ENCODE measurements around the gene OR2A1. TPM values are rescaled to one million over a fixed set of nuclear protein-coding genes. Genes with fewer than 3 reads are reported as not detected.
"Not testable (repeated sequence)": the region's sequence is repeated elsewhere in the genome, so short reads cannot be mapped to it uniquely, and the experiment has no call there.

OR2A1 gene
- total RNA-seq (2021; fragmentation: NEBNext Ultra II Directional; extraction: Animal tissue kit (Norgen Biotek cat#: 25700)) = not detected
- long read RNA-seq = 0 reads

GRCh38 chr7:144311872-144312469 is at the start of gene OR2A1:
Gene OR2A1, plus strand, starts transcription at chr7:144312419. Its CDS starts 5,706 bp downstream, at chr7:144318125.
- not testable (repeated sequence) for H3K4me3 Mint-ChIP-seq; H3K36me3 Mint-ChIP-seq (ENCODE audit: low read depth); H3K27ac Mint-ChIP-seq; H3K4me1 Mint-ChIP-seq (ENCODE audit: low read depth); H3K9me3 Mint-ChIP-seq; H3K27me3 Mint-ChIP-seq (ENCODE audit: insufficient read depth); DNase-seq

- not testable (repeated sequence) for H3K4me1 Mint-ChIP-seq (ENCODE audit: low read depth); DNase-seq; H3K4me3 Mint-ChIP-seq; H3K36me3 Mint-ChIP-seq (ENCODE audit: low read depth); H3K9me3 Mint-ChIP-seq; H3K27me3 Mint-ChIP-seq (ENCODE audit: insufficient read depth); H3K27ac Mint-ChIP-seq
Measured at GRCh38 chr7:144264692-144265091, 47.5 kb upstream of the OR2A1 start, which contains the start of gene OR2A7. Gene OR2A7, minus strand, starts transcription at chr7:144264792. Its CDS starts 5,164 bp downstream, at chr7:144259628.

- H3K9me3 Mint-ChIP-seq; DNase-seq; H3K27me3 Mint-ChIP-seq (ENCODE audit: insufficient read depth); H3K4me3 Mint-ChIP-seq; H3K27ac Mint-ChIP-seq; H3K4me1 Mint-ChIP-seq (ENCODE audit: low read depth); H3K36me3 Mint-ChIP-seq (ENCODE audit: low read depth): not testable (repeated sequence)
Measured at GRCh38 chr7:144269188-144269587, 43.0 kb upstream of the OR2A1 start, which contains the start of gene CTAGE8. Gene CTAGE8, minus strand, starts transcription at chr7:144269288. Its CDS starts 38 bp downstream, at chr7:144269250.

GRCh38 chr7:144275281-144275680 is 36.9 kb upstream of the OR2A1 start:
- H3K27me3 Mint-ChIP-seq (ENCODE audit: insufficient read depth); H3K36me3 Mint-ChIP-seq (ENCODE audit: low read depth): not testable (repeated sequence)

GRCh38 chr7:144280010-144280409 is 32.2 kb upstream of the OR2A1 start:
- H3K4me3 Mint-ChIP-seq; H3K9me3 Mint-ChIP-seq; H3K27me3 Mint-ChIP-seq (ENCODE audit: insufficient read depth); H3K27ac Mint-ChIP-seq; H3K4me1 Mint-ChIP-seq (ENCODE audit: low read depth); DNase-seq; H3K36me3 Mint-ChIP-seq (ENCODE audit: low read depth): not testable (repeated sequence)

More at GRCh38 chr7:144275281-144275680, 36.9 kb upstream of the OR2A1 start:
- H3K4me1 Mint-ChIP-seq (ENCODE audit: low read depth); H3K4me3 Mint-ChIP-seq; DNase-seq; H3K9me3 Mint-ChIP-seq; H3K27ac Mint-ChIP-seq: not testable (repeated sequence)

- DNase-seq; H3K27ac Mint-ChIP-seq; H3K27me3 Mint-ChIP-seq (ENCODE audit: insufficient read depth); H3K4me3 Mint-ChIP-seq; H3K4me1 Mint-ChIP-seq (ENCODE audit: low read depth); H3K9me3 Mint-ChIP-seq; H3K36me3 Mint-ChIP-seq (ENCODE audit: low read depth): not testable (repeated sequence)
Measured at GRCh38 chr7:144281981-144282380, 30.2 kb upstream of the OR2A1 start.

GRCh38 chr7:144282490-144282889 is 29.7 kb upstream of the OR2A1 start:
- not testable (repeated sequence) for H3K27me3 Mint-ChIP-seq (ENCODE audit: insufficient read depth); H3K27ac Mint-ChIP-seq; DNase-seq

GRCh38 chr7:144283716-144284115 is 28.5 kb upstream of the OR2A1 start:
- not testable (repeated sequence) for H3K4me1 Mint-ChIP-seq (ENCODE audit: low read depth); DNase-seq; H3K27me3 Mint-ChIP-seq (ENCODE audit: insufficient read depth); H3K27ac Mint-ChIP-seq; H3K9me3 Mint-ChIP-seq; H3K4me3 Mint-ChIP-seq; H3K36me3 Mint-ChIP-seq (ENCODE audit: low read depth)

More at GRCh38 chr7:144282490-144282889, 29.7 kb upstream of the OR2A1 start:
- not testable (repeated sequence) for H3K9me3 Mint-ChIP-seq; H3K4me1 Mint-ChIP-seq (ENCODE audit: low read depth); H3K36me3 Mint-ChIP-seq (ENCODE audit: low read depth); H3K4me3 Mint-ChIP-seq

- not testable (repeated sequence) for H3K4me1 Mint-ChIP-seq (ENCODE audit: low read depth); H3K27me3 Mint-ChIP-seq (ENCODE audit: insufficient read depth); H3K36me3 Mint-ChIP-seq (ENCODE audit: low read depth); H3K4me3 Mint-ChIP-seq; DNase-seq; H3K27ac Mint-ChIP-seq; H3K9me3 Mint-ChIP-seq
Measured at GRCh38 chr7:144287171-144287784, 24.9 kb upstream of the OR2A1 start.

GRCh38 chr7:144291607-144292006 is 20.6 kb upstream of the OR2A1 start:
- H3K4me3 Mint-ChIP-seq; DNase-seq; H3K4me1 Mint-ChIP-seq (ENCODE audit: low read depth); H3K27me3 Mint-ChIP-seq (ENCODE audit: insufficient read depth); H3K9me3 Mint-ChIP-seq; H3K36me3 Mint-ChIP-seq (ENCODE audit: low read depth); H3K27ac Mint-ChIP-seq: not testable (repeated sequence)

GRCh38 chr7:144292384-144293161 is 19.6 kb upstream of the OR2A1 start:
- H3K9me3 Mint-ChIP-seq; H3K36me3 Mint-ChIP-seq (ENCODE audit: low read depth); DNase-seq; H3K4me3 Mint-ChIP-seq; H3K4me1 Mint-ChIP-seq (ENCODE audit: low read depth); H3K27me3 Mint-ChIP-seq (ENCODE audit: insufficient read depth); H3K27ac Mint-ChIP-seq: not testable (repeated sequence)

- H3K4me3 Mint-ChIP-seq; H3K36me3 Mint-ChIP-seq (ENCODE audit: low read depth); H3K27me3 Mint-ChIP-seq (ENCODE audit: insufficient read depth); H3K4me1 Mint-ChIP-seq (ENCODE audit: low read depth); H3K27ac Mint-ChIP-seq; H3K9me3 Mint-ChIP-seq; DNase-seq: not testable (repeated sequence)
Measured at GRCh38 chr7:144293794-144294499, 18.3 kb upstream of the OR2A1 start.

GRCh38 chr7:144302578-144303303 is 9.5 kb upstream of the OR2A1 start:
- H3K27ac Mint-ChIP-seq; H3K36me3 Mint-ChIP-seq (ENCODE audit: low read depth); DNase-seq; H3K4me3 Mint-ChIP-seq; H3K27me3 Mint-ChIP-seq (ENCODE audit: insufficient read depth); H3K9me3 Mint-ChIP-seq; H3K4me1 Mint-ChIP-seq (ENCODE audit: low read depth): not testable (repeated sequence)
